Stimulated activated CD8-positive, alpha-beta memory T cell treated with anti-CD3 and anti-CD28 coated beads, Interleukin-7, amount 100 ng/mL, for 1 hour (primary cell): Measurements from ENCODE around the gene MAP3K2.

Experiments
- DNase-seq, 2 donors: peaks; one replicate each; pipeline ENCODE4 v3.0.0-alpha.2; 2020; ENCODE audit warnings: low read depth in 2 of 2

The MAP3K2 gene

DNA sequence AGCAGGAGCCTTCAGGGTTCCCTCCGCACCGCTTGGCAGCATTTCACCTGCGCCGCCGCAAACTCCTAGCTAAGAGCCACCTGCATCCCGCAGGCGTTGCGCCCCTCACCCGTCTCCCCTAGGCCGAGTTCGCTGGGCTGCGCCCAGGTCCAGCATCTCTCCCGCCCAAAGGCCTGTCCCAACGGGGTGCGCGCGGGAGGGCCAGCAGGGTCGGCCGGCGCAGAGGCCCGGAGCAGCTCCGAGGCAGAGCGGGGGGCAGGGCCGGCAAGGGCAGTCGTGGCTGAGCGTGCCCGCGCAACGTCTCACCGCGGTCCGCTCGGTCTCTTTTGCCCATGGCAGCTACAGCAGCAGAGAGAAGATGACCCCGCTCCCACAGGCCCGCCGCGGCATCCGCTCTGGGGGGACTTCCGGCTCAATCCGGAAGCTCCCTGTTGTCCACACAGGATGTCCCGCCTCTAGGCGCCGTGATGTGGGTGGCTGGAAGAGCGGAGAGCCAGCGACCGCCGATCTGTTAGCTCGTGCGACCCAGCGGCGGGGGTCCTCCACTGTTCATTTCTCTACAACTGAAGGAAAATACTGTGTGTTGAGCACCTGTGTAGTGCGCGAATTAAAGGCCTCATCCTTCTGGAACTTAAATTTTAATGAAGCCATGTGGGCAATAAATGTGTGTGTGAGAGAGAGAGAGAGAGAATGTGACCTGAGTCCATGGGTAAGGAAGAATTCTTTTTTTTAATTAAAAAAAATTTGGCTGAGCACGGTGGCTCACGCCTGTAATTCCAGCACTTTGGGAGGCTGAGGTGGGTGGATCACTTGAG lies 93.8 kb downstream of the MAP3K2 start, which contains the start of gene ERCC3:
Gene ERCC3 (minus strand): TSS at position 397 of the 815 bp plus-strand sequence. CDS start 63 bp downstream, at position 334.
- DNase-seq = peak; percentile 56 to 58

DNA sequence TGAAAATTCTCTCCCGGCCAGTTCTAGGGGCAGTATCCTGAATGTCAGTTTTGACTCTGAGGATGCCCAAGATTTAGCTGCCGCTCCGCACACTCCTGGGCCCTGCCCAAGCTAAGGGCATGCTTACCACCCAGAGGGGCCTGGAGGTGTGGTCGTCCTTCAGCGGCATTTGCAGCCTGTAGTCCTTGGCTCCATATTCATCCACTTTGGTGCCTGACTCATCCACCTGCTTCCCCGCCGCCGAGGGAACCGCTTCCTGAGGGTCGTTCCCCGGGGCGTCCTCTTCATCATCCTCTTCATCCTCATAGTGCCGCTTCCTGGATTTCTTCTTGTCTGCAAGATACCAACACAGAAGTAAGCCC lies 94.4 kb downstream of the MAP3K2 start:
- no peak for DNase-seq

DNA sequence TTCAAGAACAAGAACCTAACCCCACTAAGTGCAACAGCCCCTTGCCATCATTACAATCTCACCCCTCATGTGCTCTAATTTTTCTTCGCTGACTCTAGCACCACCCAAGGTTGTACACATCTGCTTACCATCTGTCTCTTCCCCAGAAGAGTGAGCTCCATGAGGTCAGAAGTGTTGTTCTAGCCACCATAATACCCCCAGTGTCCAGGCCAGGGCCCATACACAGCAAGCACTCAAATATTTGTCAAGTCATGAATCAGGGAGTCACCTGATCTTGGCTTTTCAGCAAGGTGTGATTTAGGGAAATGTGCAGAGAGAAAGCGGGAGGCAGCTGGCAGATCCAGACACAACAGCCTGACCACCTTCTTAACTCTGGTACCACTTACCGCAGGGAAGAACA lies 99.5 kb downstream of the MAP3K2 start:
- no peak for DNase-seq

DNA sequence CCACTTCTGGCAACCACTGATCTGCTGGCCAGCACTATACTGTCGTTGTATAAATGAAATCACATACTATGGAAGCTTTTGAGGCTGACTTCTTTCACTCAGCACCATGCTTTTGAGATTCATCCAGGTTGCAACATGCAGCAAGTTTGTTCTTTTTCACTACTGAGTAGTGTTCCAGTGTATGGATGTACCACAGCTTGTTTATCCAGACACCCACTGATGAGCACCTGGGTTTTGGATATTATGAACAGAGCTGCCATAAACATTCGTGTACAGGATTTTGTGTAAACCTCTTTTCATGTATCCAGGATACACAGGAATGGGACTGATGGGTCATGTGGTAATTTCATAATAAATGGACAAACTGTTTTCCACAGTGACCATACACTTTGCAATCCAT lies 104.5 kb downstream of the MAP3K2 start:
- no peak for DNase-seq

DNA sequence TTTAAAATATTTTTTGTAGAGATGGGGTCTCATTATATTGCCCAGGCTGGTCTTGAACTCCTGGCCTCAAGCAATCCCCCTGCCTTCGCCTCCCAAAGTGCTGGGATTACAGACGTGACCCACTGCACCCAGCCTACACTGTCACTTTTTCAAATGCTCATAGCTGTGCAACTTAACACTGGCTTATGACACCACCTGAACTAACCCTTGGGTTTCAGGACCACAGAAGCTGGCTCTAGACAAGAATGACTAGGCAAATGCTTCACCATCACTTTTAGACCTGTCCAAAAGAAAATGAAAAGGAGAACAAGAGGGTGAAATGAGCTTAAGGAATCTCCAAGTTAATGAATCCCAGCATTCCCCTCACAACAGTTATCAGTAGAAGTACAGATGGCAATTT lies 107.1 kb downstream of the MAP3K2 start:
- DNase-seq = no peak

DNA sequence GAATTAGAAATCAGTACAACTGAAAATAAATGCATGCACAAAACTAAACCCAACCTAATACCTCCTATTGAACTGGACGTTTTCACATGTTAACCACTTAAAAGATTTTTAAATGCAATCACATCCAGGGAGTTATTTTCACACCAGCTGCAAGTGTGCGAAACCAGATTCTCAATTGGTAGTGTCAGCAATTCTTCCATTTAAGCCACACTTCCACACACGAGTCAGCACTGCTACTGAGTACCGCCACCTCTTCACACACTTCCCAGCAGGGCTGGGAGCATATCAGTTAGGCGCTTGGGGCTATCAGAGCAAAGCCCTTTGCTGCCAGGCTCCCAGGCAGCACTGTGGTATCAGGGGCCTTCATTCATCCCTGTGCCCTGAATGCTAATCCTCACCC lies 108.0 kb downstream of the MAP3K2 start:
- DNase-seq = no peak

DNA sequence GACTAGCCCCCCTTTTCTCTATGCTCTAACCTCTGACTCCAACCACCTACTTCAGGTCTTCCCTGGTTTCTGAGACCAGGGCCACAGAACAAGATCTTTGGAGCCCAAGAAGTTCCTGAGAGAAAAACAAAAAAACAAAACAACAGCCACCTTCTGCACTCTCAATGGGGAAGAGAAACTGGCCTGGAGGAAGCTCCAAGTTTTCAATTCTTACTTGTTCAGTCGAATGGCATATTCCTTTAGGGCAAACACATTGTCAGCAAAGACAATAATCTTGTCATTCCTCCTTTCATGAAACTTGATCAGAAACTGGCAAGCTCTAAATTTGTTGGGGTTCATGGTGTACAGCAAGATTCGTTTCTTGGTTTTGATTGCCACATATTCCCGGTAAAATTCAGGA lies 108.8 kb downstream of the MAP3K2 start:
- no peak for DNase-seq

DNA sequence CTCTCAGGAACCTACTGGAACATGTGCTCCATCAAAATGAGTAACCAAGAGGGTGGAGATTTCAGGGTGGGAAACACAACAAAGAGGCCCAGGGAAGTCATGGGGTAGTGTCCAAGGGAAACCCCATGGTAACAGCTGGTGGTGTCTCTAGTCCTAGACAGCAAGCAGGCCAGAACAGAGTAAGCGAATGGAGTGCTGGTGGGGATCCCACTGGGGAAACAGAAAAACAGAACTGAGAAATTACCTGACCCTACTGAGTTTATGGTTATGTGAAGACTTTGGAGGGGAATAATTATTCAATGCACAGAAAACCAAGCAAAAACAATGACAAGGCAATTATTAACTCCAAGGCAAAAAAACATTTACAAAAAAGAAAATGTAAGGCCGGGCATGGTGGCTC lies 110.7 kb downstream of the MAP3K2 start:
- DNase-seq = no peak

DNA sequence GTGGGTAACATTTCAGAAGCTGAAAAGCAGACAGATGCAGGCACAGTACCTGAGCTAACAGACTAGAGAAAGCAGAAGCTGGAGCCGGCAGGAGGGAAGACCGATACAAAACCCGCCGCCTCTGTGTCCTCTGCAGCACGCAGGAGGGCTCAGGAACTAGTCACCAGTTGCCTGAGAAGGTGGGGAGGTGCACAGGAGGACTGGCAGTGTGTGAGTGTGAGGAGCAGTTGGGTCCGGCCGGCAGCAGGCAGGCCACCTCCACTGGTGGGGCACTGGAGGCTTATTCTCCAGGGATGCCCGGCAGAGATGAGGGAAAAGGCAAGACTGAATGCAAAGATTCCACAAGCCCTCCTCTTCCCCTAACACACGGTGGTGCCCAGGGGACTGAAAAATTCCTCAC lies 112.0 kb downstream of the MAP3K2 start:
- DNase-seq = no peak

DNA sequence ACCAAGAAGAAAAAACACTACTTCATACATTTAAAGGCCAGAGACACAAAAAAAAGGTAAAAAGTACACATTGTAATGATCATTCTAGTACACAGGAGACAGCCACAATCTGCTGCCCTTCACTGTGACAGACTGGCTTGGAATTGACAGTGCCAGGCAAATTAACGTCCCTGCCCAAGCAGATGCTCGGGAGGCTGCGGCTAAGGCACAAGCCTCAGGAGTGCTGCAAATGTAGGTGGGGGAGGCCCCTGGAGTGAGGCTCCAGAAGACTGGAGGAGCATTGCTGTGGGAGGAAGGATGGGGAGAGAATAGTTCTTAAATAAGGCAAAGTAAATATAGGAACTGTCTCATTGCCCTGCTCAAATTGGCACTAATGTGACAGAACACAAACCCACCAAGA lies 112.4 kb downstream of the MAP3K2 start:
- DNase-seq = no peak

DNA sequence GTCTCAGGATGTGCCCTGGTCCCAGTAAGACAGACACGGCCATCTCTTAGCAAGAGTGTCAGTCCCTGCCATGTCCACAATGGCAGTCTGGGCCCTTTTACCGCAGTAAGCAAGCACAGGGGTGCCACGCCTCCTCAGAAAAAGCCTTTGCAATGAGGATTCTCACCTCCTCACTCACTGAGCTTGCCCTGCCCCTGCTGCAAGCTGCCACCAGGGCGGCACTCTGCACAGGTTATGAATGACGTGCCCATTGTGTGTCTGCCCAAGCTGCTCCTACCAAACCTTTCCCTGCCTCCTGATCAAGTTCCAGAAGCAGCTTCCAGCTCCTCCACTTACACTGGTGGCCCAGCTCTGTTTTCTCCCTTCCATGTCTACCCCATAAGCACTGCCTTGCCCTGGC lies 117.1 kb downstream of the MAP3K2 start:
- no peak for DNase-seq

DNA sequence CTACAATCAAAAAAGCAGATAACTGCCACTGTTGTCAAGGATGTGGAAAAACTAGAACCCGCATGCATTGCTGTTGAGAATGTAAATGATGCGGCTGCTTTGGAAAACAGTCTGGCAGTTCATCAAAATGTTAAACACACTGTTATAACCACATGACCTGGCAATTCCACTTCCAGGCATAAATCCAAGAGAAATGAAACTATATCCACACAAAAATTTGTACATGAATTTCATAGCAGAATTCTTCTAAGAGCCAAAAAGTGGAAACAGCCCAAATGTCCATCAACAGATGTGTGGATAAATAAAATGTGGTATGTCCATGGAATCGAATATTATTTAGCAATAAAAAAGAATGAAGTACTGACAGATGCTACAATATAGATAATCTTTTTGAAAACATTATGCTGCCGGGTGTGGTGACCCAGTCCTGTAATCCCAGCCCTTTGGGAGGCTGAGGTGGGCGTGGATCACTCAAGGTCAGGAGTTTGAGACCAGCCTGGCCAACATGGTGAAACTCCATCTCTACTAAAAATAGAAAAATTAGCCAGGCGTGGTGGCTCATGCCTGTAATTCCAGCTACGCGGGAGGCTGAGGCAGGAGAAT lies 125.9 kb downstream of the MAP3K2 start:
- DNase-seq = no peak

DNA sequence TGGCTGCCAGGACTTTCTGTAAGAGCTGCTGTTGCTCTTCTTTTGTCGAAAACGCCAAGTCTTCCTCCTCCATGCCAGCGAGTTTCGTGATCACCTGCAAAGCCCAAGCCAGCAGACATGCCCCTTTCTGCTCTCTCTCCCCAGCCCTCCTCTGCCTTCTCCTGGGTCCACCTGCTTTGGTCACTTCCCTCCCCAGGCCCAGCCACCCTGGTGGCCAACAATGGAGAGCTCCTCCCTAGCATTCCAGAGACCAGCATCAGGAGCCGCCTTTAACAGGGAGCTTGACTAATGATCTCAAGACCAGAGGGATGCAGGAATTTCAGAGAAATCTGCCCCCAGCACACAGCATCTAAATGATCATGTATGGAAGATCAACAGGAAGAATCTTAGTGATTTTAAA lies 128.4 kb downstream of the MAP3K2 start:
- no peak for DNase-seq

DNA sequence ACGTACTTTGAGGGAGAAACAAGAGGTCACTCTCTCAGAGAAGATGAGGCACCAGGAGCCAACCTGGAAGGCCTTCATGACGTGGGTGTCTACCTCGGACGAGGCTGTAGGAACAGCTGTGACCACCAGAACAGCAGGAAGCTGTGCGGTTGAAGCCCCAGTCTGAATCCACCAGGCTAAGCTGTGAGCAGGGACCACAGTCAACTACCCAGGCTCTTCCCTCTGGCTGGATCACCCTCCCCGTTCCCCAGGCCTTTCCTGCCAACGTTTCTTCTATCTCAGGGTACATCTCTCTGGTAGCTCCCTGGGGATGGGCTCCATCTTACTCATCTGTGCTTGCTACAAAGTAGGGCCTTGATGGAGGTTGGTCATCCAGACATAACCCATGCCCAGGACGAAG lies 130.9 kb downstream of the MAP3K2 start:
- no peak for DNase-seq

DNA sequence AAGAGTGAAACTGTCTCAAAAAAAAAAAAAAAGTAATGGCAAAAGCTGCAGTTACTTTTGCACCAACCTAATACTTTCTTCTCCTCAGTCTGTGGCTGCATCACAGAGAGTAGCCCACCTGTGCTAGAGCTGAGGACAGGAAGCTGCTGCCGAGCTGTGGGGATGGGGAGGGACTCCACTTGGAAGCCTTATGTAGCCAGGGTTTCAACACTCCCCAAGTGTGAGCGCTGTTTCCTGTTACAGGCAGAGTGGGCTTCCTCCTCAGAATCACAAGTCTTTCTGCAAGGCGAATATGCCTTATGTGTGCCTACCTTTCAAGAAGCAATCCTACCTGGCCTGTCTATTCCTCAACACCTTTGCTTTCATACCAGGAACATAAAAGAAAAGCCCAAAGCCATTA lies 131.4 kb downstream of the MAP3K2 start:
- no peak for DNase-seq

DNA sequence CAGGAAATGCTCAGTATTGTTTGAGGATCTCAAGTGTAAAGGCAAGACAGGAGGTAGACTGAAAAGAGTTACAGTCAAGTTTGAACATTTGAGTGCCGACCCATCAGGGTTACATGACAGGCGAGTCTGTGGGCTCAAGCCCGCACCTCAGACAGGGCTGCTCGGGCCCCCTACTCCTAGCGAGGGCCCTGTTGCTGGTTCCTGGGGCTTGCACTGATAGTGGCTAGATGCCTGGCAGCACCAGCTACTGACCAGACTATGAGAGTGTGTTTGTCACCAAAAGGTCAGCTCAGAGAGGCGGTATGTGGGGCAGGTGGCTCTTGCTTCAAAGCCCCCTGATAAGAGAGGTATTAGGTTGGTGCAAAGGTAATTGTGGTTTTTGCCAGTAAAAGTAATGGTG lies 132.1 kb downstream of the MAP3K2 start:
- DNase-seq = no peak

DNA sequence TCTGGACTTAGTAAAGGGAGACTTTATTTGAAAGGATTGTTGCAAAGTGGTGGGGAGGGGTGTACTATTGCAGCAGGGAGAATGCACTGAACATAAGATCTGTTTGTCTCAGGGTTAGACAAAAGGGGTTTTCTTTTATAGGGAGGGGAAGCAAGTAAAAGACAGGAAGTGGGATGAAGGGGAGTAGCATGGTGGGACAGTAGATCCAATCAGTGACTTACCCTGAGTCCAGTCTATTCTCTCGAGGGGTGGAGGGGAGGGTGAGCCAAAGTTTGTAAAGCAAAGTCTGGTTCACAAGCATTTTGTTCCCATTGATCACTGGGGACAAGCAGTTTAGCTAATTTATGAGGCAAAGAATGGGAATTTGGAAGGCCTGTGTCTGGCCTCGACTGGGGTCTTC lies 132.6 kb downstream of the MAP3K2 start:
- DNase-seq = no peak

DNA sequence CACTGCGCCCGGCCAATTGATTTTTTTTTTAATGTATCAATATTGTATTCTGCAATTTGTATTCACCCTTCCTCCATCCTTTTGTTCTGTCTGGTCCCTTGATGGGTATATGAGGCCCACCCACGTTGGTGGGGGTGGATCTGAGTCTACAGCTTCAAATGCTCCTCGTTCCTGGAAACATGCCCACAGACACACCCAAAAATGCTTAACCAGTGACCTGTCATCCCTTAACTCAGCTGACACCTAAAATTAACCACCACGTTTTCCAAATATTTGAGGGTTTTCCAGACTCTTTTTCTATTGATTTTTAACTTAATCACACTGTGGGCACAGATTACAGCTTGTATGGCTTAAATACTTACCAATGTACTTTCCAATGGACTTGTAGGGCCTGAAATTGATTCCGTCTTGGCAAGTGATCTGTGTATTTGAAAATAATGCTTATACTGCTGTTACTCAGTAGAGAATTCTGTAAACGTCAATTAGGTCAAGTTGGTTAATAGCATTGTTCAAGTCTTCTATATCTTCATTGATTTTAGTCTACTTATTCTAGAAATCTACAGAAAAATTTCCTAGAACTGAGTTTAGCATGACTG lies 133.3 kb downstream of the MAP3K2 start:
- DNase-seq = no peak
